Femur (tissue), 1 donor: ENCODE measurements around the gene TMA7.
"Not testable (repeated sequence)": the region's sequence is repeated elsewhere in the genome, so short reads cannot be mapped to it uniquely, and the experiment has no call there.

Source experiments
- DNase-seq: peaks from one replicate; pipeline ENCODE4 v3.0.0-alpha.2; 2017

TMA7 gene

DNA sequence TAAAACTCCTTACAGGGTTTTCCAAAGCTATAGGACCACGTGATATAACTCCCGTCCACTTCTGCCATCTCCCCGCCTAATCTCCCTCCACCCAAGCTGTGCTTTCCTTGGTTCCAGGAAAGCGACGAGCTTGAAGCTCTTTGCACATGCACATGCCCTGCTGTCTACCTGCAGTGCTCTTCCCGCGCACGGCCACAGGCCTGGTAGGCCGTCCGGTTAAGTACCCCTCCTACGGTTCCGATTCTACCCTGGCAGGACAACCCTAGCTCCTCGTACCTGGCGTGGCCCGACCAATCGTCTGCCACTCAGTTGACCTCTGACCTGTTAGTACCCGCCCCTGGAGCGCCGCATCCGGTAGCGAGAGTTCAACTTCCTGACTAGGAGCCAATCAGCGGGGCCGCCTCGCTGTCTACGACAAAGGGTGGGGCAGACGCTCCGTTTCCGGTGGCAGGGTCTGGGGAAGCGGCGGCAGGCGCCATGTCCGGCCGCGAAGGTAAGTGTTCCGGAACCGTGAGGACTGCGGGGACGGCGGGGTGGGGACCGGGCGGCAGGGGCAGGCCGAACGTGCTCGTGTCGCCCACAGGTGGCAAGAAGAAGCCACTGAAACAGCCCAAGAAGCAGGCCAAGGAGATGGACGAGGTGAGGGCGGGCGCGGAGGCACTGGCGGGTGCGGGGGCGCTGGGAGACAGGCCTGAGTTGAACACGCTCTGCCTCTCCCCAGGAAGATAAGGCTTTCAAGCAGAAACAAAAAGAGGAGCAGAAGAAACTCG, at the start of gene TMA7, which contains the start of gene CCDC51:
TMA7 (plus strand) TSS at position 438 of the 770 bp plus-strand sequence; CDS start at position 478, 40 bp downstream.
CCDC51 (minus strand) TSS at position 300 of the 770 bp plus-strand sequence. CDS start 4,991 bp downstream, outside the sequence.
- peak; percentile 98 for DNase-seq

DNA sequence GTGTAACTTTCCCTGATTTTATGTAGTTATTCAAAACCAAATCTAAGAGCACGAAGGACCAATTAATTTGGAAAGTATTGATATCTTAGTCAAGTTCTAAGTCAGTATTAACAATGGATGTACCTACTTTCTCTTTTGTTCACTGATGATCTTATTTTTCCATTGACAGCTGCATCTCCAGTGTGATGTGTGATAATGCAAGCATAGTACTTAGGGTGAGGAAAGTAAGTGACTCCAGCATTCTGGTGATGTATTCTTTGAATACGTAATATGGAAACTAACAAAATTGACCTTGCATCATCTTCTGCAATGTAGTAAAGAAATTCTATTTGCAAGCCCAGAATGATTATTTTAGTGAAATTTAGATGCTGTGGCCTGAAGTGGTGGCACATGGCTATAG, 45.7 kb upstream of the TMA7 start:
- DNase-seq, result no peak

DNA sequence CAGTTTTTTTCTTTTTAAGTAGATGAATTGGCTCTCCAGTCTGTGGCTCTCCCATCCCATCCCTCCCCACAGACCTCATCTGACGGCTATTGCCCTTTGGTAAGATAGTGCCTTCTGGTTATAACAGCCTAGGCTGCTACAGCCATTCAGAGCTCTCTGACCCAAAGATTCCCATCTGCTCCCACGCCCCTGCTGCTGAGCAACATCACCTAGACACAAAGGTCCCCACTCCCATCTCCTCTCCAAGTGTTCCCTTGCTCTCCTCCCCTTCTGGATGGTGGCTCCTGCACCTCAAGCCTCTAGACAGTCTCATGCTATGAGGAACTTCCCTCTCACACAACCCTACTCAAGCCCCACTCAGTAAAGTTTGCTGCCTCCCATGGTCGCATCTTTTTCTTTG, 44.3 kb upstream of the TMA7 start:
- no peak for DNase-seq

DNA sequence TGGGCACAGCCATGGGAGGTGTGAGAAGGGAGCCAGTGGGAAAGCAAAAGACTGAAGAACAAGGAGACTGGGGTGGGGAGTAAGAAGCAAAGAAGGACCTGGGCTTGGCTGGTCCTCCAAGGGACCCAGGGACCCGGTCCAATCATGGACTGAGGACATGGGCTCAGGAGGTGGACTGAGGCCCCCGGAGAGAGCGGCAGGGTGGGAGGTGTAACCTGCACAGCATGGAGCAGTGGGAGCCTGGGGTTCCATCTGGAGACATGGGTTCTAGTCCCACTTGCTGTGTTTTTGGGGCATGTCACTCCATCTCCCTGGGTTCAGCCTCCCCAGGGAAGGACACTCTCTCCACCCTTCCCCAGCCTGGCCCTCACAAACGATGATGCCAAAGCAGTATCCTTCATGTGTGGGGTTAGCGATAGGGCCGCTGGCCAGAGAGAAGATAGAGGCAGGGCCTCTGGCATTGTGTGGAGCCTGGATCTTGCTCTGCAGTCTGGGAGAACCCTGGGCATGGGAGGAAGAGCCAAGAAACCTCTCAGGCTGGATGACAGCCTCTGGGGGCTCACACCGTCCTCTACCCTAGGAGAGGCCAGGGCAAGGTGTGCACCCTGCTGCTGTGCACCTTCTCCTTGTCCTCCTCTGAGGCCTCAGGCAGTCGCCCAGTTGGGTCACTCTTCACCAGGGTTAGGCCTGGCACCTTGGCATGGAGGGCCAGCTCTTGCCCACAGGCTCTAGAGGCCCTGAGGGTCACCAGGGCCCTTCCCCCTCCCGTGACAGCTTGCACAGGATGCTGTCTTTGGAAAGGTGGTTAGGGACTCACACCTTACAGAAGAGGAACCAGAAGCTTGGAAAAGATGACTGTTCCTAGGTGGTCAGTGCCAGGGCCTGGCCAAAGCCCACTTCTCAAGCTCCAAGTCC, 42.0 kb upstream of the TMA7 start:
- peak; percentile 15 for DNase-seq

DNA sequence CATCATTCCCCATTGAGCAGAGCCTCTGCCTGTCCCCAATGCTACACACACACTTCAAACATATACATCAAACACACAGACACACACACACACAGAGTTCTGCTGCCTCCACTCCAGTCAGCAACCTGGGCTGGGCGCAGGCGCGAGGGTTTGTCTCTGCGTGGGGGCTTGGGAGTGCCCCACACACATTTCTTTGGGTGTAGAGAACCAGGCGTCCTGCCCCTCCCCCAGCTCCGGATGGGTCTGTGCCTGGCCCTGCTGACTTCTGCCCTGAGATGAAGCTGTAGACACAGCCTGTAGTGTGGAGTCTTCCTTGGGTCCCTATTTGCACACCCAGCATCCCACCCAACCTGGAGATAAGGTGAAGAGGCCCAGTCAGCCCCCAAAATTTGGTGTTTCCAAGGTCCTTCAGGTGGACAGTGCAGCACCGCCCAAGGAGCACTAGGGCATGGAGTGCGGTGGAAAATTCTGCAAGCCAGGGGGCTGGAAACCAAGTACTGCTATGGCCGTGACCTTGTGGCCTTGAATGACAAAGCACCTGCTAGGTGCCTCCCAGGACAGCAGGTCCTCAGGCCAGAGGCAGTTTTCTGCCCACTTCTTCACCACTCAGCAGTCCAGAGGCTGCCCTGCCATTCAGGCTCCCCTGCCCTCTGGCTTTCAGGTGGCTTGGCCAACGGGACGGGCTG, 41.2 kb upstream of the TMA7 start:
- DNase-seq, result no peak

DNA sequence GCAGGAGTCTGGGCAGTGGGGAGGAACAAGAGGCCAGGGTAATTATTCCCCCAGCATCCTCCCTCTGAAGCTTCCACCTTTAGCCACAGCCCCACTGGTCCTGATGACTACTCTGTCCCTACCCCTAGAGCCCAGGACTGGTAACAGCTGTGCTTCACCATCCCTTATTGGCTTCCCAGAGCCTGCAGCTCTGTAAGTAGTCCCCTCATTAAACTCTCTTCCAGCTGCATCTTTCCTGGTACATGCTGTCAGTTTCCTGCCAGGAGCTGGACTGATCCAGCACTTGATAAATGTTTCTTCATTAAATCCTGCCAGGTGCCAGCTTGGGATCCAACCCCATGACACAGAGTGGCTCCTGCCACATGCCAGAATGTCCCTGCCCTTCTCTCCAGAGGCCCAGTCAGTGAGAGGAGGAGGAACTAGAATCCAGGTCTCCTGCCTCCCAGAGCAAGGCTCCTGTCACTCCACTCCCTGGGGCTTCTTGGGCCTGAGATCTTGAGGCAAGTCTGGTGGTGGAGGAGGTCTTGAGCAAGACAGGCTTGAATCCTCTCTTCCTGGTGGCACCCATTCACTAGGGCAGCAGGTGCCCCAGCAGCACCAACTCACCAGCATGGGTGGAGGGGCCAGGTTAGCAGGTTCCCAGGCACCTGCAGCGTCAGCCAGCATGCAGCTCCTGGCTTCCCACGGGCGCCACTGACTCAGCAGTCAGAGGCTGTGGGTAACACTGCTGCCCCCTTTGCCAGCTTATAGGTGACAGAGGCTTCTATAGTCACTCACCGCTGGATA, 40.5 kb upstream of the TMA7 start:
- DNase-seq, result peak; percentile 17

DNA sequence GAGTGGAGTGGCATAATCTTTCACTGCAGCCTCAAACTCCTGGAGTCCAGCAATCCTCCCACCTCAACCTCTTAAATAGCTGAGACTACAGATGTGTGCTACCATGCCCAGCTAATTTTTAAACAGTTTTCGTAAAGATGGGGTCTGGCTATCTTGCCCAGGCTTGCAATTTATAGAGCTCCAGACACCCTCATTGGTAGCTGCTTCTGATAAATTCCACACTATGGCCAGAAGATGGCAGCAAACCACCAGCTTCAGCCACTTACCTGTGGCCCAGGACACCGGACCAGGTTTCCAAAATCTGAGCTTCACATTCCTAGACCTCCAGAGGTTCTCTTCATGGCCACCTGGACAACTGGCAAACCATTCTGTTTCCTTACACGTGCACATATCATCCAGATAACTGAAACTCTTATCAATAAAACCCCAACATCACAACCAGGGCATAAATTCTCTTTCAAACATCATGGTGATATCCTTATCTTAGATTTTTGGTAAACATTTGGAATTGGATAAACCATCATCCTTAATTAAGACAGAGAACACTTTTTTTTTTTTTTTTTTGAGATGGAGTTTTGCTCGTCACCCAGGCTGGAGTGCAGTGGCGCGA, 39.1 kb upstream of the TMA7 start:
- DNase-seq, result peak; percentile 63

DNA sequence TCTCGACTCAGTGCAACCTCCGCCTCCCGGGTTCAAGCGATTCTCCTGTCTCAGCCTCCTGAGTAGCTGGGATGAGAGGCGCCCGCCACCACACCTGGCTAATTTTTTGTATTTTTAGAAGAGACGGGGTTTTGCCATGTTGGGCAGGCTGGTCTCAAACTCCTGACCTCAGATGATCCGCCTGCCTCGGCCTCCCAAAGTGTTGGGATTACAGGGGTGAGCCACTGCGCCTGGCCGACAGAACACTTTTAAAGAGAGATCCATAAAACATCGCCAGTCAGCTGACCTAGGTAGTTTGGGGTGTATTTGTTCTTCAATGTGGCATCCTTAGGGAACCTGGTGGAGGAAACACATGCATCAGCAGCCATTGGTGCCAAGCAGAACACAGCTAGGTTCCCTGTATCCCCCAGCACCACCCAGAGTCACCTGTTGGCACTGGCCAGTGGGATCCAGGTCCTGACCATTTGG, 38.6 kb upstream of the TMA7 start:
- DNase-seq, result not testable (repeated sequence)

DNA sequence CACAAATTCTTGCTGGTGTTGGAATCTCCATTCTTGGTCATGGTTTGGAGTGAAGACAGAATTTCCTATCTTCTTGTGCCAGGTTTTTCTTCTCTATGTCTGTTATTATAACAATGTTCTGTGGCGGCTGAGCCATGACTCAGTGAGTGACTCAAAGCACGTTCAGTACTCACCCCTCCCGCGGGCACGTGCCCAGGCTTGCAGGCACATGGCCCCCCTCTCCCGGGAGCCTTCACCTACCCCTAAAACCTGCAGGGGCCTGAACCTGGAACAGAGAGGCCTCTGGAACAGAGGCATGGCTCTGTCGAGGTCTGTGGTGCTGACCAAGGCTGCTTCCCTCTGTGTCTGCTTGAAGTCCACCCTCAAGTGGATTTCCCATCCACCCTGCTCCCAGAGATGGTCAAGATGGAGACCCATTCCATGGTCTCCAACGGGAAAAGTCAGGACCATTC, 37.8 kb upstream of the TMA7 start:
- DNase-seq, result peak; percentile 64

DNA sequence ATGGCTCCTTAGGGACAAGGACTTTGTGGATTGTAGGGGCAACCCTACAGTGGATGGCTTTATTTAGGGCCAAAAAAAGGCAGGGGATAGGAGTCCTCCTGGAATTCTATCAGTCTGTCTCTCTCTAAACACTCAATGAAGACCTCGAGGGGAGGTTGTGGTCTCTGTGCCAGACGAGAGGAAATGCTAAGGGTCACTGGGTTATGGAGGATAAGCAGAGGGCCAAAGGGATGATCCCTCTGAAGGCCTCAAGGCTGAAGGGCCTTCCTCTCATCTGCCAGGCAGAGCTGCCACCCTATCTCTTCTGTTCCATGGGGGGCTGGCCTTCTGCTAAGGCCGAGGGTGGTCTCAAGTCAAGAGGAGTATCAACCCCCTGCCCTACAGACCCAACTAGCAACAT, 37.1 kb upstream of the TMA7 start:
- no peak for DNase-seq

DNA sequence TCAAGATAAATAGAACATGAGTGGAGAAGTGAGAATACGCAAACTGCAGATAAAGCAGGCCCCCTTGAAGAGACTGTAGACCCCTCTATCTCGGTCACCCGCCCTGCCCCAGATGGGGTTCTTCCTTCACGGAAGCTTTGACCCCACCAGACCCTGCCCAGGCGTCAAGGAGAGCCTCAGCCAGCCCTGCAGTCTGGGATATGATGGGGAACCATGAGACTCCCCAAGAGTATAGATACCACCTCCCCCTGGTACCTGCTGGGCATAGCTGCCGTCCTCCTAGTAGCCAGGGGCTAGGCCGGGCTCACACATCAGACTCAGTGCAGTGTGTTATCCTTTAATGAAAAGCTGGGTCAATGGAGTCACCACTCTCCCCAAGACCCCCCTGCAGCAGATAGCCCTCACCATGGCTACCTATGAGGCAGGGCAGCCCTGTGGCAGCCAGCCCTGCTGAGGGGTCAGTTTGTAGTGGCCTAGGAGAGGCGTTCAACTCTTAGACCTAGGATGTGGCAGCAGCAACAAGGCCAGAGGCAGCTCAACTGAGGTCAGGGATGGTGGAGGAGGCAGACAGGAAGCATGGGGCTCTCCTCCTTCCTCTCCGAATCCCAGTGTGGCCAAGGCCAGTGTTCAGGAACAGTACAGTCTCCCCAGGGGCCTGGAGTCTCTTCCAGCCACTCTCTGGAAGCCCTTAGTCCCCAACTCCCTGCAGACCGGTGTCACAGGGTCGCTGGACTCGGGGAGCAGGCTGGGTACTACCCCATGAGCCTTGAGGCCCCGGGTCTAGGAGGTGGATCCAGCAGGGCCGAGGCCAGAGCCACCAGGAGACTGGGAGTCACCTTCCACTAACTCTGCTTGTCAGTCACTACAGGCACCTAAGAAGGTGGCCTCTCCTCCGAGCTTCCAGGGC, 36.3 kb upstream of the TMA7 start:
- DNase-seq, result no peak

DNA sequence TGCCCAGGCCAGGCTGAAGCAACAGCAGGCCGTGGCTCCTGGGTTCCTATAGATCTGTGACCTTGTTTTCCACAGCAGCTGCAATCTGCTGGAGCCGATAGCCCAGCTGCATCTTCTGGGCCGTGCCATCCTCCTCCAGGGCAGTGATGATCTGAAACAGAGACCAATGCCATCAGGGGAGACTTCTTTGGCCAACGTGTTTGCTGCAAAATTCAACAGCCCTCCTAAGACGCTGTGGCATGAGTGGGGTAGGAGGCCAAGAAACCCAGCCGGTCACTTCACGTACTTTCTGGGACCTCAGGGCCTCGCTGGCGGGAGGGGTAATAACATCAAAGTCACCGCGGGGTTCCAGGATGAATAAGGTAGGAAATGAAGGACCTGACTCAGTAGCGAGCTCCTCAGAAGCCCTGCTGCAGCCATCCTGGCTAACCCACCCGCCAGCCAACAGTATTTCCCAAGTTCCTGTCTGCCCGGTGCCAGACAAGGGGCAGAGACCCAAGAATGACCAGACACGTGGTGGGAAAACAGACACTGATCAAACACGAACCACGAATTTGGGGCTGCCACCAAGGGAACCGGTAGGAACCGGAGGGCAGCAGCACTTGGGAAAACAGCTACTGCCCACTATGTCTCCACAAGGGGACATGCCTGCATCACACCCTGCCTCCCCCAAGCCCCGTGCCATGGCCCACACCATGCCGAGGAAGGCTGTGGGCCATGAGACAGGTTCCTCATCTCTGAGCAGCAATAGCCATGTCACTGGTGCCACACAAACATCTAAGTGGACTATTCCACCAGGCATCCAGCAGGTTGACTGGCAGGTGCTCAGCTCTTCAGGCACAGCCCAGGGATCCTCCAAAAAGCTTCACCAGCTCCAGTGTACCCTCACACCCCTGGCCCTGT, 35.4 kb upstream of the TMA7 start:
- DNase-seq, result peak; percentile 16

DNA sequence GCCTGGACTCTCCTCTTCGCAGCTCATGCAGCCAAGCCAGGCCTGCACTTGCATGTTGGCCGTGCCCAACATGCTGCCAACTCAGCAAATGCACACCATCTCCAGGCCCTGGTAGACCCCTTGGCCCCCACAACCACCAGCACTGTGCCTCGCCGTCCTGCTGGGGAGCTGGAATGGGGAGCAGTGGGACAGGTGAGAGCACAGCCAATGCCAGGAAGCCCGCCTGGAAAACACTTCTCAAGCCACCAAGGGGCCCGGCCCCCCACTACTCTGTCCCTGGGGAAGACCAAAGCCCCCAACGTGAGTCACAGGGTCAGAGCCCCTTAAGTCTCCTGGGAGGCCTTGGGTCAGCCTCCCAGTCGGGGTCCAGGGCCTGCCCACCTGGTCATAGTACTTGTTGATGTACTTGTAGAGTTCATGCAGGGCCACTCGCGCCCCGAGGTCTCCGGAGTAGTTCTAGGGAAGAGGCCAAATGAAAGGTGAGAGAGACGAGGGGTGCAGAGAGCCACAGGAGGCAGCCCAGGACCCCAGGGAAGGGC, 34.6 kb upstream of the TMA7 start:
- peak; percentile 23 for DNase-seq

DNA sequence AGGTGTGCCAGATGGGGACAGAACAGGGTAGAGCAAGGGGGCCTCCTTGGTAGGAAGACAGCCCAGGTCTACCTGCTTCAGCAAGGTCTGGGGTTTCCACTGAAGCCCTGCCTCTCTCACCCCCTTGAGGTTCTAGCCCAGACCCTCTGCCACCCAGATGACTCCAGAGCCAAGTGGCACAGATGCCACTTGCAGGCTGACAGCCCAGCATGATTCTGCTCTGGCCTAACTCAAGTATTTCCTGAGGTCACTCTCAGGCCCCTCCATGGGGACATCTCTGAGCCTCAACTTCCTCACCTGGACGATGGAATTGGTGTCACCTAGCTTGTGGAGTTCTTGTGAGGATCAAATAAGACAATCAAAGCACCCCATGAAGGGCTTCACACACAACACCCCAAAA, 34.1 kb upstream of the TMA7 start:
- peak; percentile 16 for DNase-seq

DNA sequence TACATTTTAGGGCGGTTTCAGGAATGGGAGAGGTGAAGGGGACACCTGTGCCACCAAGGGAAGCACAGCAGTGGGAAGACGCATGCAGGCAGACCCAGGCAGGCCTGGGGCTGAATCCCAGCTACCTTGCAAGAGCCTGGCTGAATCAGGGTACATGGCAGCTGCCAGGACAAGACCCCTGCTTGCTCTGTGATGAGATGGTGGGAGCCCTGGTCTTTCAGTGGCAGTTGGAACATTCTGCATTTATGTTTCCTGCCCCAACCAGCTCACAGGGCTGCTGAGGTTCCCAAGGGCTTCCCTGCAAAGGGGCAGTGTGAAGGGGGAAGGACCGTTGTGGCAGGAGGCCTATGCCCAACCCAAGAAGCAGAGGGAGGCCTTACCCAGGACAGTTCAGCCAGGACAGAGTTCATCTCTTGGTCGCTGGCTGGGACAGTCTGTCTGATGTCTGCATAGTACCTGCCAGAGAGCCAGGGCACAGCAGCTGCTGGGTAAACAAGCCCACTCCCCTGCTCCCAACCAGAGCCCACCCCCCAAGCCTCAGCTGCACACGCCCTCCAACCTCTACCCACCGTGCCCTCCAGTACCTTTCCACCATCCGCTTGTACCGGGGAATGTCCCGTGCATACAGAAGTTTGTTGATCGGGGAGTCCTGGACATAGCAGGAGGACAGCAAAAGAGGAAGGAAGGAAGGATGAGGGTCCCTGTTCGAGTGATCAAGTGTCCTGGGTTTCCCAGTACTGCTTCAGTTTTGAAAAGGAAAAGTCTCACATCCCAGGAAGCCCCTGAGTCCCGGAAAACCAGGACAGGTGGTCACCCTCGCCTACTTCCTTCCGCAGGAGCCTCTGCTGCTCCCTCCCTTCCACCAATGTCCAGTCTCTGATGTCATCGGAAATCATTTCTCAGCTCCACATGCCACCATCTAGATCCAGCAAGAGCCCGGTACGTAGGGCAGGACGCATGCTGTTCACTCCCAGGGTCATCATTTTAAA, 33.3 kb upstream of the TMA7 start:
- no peak for DNase-seq

DNA sequence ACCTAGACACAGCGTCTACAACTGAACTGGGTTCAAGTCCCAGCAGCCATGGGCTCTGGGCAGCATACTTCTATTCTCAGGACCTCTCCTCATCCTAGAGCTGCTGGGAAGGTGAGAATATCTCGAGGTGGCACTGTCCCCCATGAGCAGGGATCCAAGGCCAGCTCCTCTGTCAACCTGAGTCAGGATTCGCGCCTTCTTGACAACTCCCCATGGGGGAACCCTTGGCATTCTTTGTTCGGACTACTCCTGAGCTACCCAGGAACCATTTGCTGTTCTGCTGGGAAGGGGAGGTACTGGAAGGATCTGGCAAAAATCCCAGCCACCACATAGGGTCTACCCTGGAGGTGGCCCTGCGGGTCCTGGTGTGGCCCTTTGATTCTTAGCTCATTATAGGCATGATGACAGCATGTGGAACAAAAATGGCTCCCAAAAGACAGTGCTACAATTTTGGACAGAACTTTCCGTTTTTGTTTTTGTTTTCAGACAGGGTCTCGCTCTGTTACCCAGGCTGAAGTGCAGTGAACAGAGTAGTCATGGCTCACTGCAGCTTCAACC, 32.4 kb upstream of the TMA7 start:
- no peak for DNase-seq

DNA sequence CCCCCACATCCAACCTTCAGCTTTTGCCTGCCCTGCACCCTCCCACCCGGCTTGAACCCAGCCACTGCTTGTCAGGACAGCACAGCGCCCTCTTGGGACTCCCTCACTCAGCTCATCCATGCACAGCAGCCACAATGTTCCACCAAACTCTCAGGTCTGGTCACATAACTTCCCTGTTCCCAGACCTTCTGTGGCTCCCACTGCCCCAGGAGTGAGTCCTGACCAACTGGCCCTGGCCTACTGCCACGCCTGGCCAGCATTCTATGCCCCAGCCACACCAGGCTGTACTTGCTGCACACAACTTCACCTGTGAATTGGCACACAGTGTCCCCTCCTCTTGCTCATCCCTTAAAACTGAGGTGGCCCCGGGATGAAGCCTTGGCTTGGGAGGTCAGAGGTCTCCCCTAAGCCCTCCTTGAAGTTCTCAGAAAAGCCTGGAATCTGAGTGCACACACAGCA, 31.2 kb upstream of the TMA7 start:
- DNase-seq, result peak; percentile 16
